ENCODE data around the gene ZKSCAN1.
A peak's percentile ranks its signal among the peaks of the same experiment; 100 is the strongest.
"Not testable (repeated sequence)": the region's sequence is repeated elsewhere in the genome, so short reads cannot be mapped to it uniquely, and the experiment has no call there.

The ZKSCAN1 gene

DNA sequence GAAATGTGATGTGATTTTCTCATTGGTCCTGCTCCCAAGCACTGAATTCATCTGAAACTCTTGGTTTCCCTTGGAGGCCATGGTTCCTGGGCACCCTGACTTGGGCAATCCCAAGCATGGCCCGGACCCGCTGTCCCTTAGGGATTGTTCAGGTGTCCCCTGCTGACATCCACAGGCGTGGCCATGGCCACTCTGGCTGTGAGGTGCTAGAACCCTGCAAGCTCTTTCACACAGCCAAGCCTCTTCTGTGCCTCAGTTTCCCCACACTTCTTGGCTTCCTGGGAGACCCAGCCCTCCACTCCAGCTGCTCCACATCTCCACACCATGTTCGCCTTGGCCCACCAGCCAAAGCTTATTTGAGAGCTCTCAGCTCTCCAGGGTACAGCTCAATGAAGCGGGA, 27.6 kb upstream of the ZKSCAN1 start:
- POLR2A ChIA-PET = interaction anchor here (0.6 kb wide), 1 partner anchor 94 kb away, joined by 3 read pairs; no protein-coding TSS in a partner anchor

DNA sequence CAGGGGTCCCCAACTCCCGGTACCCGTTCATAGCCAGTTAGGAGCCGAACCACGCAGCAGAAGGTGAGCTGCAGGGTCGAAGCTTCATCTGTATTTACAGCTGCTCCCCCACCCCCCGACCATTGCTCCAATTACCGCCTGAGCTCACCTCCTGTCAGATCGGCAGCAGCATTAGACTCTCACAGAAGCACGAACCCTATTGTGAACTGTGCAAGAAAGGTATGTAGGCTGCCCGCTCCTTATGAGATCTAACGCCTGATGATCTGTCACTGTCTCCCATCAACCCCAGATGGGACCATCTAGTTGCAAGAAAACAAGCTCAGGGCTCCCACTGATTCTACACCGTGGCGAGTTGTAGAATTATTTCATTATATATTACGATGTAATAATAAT, 24.9 kb upstream of the ZKSCAN1 start:
- DNase-seq (ENCODE audit: low read depth, low spot score) = no peak
- H3K4me3 ChIP-seq (ENCODE audit: low read depth, low read length) = peak overlapping the region; percentile 38
- TF ChIP-seq, protein P1, sequence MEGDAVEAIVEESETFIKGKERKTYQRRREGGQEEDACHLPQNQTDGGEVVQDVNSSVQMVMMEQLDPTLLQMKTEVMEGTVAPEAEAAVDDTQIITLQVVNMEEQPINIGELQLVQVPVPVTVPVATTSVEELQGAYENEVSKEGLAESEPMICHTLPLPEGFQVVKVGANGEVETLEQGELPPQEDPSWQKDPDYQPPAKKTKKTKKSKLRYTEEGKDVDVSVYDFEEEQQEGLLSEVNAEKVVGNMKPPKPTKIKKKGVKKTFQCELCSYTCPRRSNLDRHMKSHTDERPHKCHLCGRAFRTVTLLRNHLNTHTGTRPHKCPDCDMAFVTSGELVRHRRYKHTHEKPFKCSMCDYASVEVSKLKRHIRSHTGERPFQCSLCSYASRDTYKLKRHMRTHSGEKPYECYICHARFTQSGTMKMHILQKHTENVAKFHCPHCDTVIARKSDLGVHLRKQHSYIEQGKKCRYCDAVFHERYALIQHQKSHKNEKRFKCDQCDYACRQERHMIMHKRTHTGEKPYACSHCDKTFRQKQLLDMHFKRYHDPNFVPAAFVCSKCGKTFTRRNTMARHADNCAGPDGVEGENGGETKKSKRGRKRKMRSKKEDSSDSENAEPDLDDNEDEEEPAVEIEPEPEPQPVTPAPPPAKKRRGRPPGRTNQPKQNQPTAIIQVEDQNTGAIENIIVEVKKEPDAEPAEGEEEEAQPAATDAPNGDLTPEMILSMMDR (IDR thresholded peaks at IDR 0.05; ENCODE audit: insufficient read depth, low read length, missing control alignments) = no peak
- POLR2A ChIA-PET = no interaction called here
- CTCF ChIA-PET = interaction anchor here (0.6 to 11.7 kb wide), 22 partner anchors 11 to 524 kb away, joined by 3 to 363 read pairs (median 4); partner anchors contain the start of genes ATP5MF, AZGP1, GJC3 and TRIM4

More for the DNA sequence above, 27.6 kb upstream of the ZKSCAN1 start:
- TF ChIP-seq, protein P1 (IDR thresholded peaks at IDR 0.05; ENCODE audit: insufficient read depth, low read length, missing control alignments) = no peak
- CTCF ChIA-PET = interaction anchor here (10.4 to 11.7 kb wide), 3 partner anchors 11 to 72 kb away, joined by 132 to 363 read pairs (median 190); partner anchors contain the start of genes AZGP1, TRIM4 and ZSCAN21
- DNase-seq (ENCODE audit: low read depth, low spot score) = no peak
- H3K4me3 ChIP-seq (ENCODE audit: low read depth, low read length) = no peak overlapping the region

DNA sequence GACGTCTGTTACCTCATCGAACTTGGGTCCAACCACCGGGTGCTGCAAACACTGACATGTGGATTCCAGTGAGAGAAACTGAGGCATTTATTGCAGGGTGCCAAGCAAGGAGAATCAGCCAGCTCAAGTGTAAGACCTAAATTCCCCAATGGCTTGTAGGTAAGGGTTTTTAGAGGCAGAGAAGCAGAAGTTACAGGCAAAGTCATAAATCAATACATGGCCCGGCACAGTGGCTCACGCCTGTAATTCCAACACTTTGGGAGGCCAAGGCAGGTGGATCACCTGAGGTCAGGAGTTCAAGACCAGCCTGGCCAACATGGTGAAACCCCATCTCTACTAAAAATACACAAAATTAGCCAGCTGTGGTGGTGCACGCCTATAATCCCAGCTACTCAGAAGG, 23.9 kb upstream of the ZKSCAN1 start:
- POLR2A ChIA-PET; DNase-seq (ENCODE audit: low read depth, low spot score); H3K4me3 ChIP-seq (ENCODE audit: low read depth, low read length): not testable (repeated sequence)
- CTCF ChIA-PET = interaction anchor here (1.3 to 11.7 kb wide), 15 partner anchors 10 to 140 kb away, joined by 3 to 363 read pairs (median 13); partner anchors contain the start of genes AP4M1, AZGP1, GJC3 and MCM7

DNA sequence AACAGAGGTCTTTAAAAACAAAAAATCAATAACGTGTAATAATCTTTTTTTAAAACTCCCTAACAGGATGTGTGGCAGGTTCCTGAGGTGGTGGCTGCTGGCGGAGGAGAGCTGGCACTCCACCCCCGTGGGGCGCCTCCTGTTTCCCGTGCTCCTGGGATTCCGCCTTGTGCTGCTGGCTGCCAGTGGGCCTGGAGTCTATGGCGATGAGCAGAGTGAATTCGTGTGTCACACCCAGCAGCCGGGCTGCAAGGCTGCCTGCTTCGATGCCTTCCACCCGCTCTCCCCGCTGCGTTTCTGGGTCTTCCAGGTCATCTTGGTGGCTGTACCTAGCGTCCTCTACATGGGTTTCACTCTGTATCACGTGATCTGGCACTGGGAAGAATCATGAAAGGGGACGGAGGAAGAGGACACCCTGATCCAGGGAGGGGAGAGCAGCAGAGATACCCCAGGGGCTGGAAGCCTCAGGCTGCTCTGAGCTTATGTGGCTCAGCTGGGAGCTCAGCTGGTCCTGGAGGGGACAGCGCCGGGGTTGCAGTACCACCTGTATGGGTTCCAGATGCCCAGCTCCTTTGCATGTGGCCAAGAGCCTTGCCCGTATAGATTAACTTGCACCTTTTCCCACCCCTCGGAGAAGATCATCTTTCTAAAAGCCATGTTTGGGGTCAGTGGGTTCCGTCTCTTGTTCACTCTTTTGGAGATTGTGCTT, 22.9 kb upstream of the ZKSCAN1 start:
- TF ChIP-seq, protein P1 (IDR thresholded peaks at IDR 0.05; ENCODE audit: insufficient read depth, low read length, missing control alignments) = no peak
- ChIA-PET CTCF (interaction anchor here (0.7 to 11.7 kb wide), 16 partner anchors 9 to 139 kb away, joined by 3 to 363 read pairs (median 4); partner anchors contain the start of genes AP4M1, AZGP1, GJC3 and MCM7), POLR2A (no interaction called here)
- DNase-seq (ENCODE audit: low read depth, low spot score) = no peak
- H3K4me3 ChIP-seq (ENCODE audit: low read depth, low read length) = no peak overlapping the region

DNA sequence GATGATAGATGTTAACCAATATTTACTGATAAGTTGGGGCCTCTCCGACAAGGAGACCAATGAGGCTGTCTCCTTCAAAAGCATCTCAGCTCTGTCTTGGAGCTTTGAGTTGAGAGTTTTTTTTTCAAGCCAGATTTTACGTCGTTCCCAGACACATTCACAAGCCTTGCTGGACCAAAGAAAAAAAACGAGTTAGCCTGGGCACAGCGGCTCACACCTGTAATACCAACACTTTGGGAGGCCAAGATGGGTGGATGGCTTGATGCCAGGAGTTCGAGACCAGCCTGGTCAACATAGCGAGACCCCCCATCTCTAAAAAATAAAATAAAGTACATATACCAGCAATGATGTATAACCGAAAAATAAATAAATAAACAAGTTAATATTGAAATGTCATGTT, 20.6 kb upstream of the ZKSCAN1 start:
- DNase-seq (ENCODE audit: low read depth, low spot score) = no peak
- H3K4me3 ChIP-seq (ENCODE audit: low read depth, low read length) = no peak overlapping the region
- TF ChIP-seq, protein P1 (IDR thresholded peaks at IDR 0.05; ENCODE audit: insufficient read depth, low read length, missing control alignments) = no peak
- ChIA-PET CTCF (interaction anchor here (0.9 to 11.7 kb wide), 16 partner anchors 9 to 136 kb away, joined by 3 to 363 read pairs (median 4); partner anchors contain the start of genes AZGP1, GJC3, TRIM4 and ZKSCAN1), POLR2A (no interaction called here)

DNA sequence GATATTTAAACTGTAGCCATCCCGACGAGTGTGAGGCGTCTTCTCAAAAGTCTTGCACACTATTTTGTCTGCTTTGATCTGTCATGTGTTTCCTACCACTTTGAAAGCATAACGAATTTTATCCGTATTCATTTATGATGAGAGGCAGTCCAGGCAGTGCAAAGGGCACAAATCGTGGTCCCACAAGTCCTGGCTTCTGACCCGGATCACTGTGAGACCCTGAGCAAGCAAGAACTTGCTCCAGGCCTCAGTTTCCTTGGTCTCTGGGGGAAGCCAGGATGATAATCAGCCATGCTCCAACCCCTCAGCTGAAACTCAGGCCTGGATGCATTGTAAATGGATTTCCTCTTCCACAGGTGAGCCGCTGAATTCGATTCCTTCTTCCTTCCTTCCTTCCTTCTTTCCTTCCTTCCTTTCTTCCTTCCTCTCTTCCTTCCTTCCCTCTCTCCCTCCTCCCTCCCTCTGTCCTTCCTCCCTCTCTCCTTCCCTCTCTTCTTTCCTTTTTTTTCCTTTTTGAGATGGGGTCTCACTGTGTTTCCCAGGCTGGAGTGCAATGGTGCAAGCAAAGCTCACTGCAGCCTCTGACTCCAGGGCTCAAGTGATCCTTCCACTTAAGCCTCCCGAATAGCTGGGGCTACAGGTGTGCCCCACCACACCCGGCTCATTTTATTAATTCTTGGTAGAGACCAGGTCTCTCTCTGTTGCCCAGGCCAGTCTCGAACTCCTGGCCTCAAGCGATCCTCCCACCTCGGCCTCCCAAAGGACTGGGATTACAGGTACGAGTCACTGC, 18.4 kb upstream of the ZKSCAN1 start:
- TF ChIP-seq, protein P1 (IDR thresholded peaks at IDR 0.05; ENCODE audit: insufficient read depth, low read length, missing control alignments) = no peak
- CTCF ChIA-PET = interaction anchor here (0.9 to 11.7 kb wide), 7 partner anchors 19 to 134 kb away, joined by 3 to 363 read pairs (median 105); partner anchors contain the start of genes AZGP1, ZKSCAN1, ZNF3 and ZSCAN21

More for the DNA sequence above, 18.4 kb upstream of the ZKSCAN1 start:
- no peak for DNase-seq (ENCODE audit: low read depth, low spot score)
- POLR2A ChIA-PET = no interaction called here
- H3K4me3 ChIP-seq (ENCODE audit: low read depth, low read length) = no peak overlapping the region

Data from AG04449 (cell line).